GM12892 (cell line): Measurements from ENCODE around the gene PLA2G15.

Source experiments
- POLR2AphosphoS5 ChIP-seq: IDR thresholded peaks from 2 replicates; pipeline ENCODE4 v1.6.1; 2011; ENCODE audit warnings: low read depth, low read length, control low read depth
- TAF1 ChIP-seq: IDR thresholded peaks from 2 replicates; pipeline ENCODE4 v1.6.1; 2011; ENCODE audit warnings: low read depth, mild to moderate bottlenecking, control low read depth, low read length, borderline replicate concordance

GRCh38 chr16:68236137-68236825 is 8.9 kb upstream of the PLA2G15 start:
- TF ChIP-seq POLR2AphosphoS5 (no peak), TAF1 (no peak)
